Measurements from ENCODE around the gene GJB3.

Gene GJB3

GRCh38 chr1:34825455-34826091, 44.6 kb downstream of the GJB3 start:
- no peak for DNase-seq (ENCODE audit: low read depth)

GRCh38 chr1:34827341-34827941, 46.4 kb downstream of the GJB3 start:
- no peak for DNase-seq (ENCODE audit: low read depth)

- DNase-seq (ENCODE audit: low read depth) = no peak
Measured at GRCh38 chr1:34828611-34829010, 47.6 kb downstream of the GJB3 start.

- DNase-seq (ENCODE audit: low read depth) = no peak
Measured at GRCh38 chr1:34829250-34829649, 48.2 kb downstream of the GJB3 start.

GRCh38 chr1:34831721-34832246, 50.8 kb downstream of the GJB3 start:
- no peak for DNase-seq (ENCODE audit: low read depth)

GRCh38 chr1:34833711-34834110, 52.7 kb downstream of the GJB3 start:
- DNase-seq (ENCODE audit: low read depth) = no peak

Measured in stimulated activated CD4-positive, alpha-beta T cell treated with anti-CD3 and anti-CD28 coated beads, Interleukin-2, amount 100 ng/mL, for 4 hours (primary cell).